Activated T-cell treated with anti-CD3 and anti-CD28 coated beads, Interleukin-2, amount 50 U/mL, for 48 hours (primary cell): Measurements from ENCODE around the gene ALDH2.
"Not testable (repeated sequence)": the region's sequence is repeated elsewhere in the genome, so short reads cannot be mapped to it uniquely, and the experiment has no call there.

Experiments used
- DNase-seq, 2 experiments: peaks; one replicate each; pipeline ENCODE4 v3.0.0-alpha.2; 2020

Gene ALDH2

GRCh38 chr12:111792155-111792855 lies 25.6 kb downstream of the ALDH2 start:
- no peak for DNase-seq

DNA sequence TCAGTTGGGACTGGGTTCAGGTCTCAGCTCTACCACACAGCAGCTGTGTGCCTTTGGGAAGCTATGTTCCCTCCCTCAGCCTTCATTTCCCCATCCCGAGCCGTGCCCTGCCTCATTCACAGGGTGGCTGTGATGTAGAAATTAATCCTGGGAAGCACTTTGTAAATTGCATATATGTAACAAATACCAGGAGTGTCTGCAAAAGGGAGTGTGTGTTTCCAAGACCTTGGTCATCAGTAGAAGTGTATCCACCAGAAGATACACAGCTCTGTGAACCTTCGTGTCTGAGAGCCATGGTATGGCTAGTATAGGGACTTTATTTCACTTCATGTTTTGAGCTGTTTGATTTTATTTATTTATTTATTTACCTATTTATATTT lies 26.1 kb downstream of the ALDH2 start:
- no peak for DNase-seq

DNA sequence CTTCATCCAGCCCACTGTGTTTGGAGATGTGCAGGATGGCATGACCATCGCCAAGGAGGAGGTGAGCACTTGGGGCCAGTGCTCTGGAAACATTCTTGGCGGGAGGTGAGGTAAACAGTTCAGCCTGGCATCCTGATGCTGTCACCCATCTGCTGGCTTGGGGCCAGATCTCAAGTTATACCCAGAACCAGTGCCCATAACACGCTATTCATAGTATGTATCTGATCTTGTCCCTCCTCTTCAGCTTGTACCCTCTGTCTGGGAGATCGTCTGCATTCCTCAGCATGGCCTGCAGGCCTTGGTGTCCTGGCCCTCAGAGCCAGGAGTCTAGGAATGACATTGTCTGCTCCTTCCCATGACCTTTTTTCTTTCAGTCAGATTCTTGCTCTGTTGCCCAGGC lies 31.4 kb downstream of the ALDH2 start:
- no peak for DNase-seq

DNA sequence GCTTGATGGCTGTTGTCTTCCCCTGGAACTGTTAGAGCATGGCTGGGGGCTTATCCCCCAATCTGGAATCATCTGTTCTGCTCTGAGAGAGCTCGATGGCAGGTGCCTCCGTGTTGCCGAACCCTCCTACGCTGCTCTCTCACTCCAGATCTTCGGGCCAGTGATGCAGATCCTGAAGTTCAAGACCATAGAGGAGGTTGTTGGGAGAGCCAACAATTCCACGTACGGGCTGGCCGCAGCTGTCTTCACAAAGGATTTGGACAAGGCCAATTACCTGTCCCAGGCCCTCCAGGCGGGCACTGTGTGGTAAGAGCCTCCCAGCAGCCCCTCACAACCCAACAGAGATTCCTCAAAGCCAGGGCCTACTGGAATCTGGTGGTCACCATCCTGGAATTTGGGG lies 33.0 kb downstream of the ALDH2 start:
- no peak for DNase-seq

DNA sequence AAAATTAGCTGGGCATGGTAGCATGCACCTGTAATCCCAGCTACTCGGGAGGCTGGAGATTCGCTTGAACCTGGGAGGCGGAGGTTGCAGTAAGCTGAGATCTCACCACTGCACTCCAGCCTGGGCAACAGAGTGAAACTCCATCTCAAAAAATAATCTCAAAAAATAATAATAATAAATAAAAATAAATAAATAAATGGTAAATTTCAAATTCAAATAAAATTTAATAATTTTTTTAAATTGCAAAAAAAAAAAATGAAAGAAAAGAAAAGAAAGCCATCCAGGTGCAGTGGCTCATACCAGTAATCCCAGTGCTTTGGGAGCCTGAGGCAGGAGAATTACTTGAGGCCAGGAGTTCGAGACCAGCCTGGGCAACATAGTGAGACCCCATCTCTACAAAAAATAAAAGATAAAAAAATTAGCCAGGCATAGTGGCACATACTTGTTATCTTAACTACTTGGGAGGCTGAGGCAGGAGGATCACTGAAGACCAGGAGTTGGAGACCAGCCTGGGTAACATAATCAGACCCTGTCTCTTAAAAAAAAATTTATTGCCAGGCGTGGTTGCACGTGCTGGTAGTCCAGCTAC lies 36.4 kb downstream of the ALDH2 start:
- DNase-seq: no peak

DNA sequence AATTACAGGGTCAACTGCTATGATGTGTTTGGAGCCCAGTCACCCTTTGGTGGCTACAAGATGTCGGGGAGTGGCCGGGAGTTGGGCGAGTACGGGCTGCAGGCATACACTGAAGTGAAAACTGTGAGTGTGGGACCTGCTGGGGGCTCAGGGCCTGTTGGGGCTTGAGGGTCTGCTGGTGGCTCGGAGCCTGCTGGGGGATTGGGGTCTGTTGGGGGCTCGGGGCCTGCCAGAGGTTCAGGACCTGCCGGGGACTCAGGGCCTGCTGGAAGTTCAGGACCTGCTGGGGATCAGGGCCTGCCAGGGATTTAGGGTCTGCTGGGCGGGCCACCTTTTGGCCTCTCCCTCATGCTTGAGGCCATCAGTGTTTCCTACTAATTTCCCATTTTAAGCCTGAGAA lies 37.1 kb downstream of the ALDH2 start:
- DNase-seq: no peak

DNA sequence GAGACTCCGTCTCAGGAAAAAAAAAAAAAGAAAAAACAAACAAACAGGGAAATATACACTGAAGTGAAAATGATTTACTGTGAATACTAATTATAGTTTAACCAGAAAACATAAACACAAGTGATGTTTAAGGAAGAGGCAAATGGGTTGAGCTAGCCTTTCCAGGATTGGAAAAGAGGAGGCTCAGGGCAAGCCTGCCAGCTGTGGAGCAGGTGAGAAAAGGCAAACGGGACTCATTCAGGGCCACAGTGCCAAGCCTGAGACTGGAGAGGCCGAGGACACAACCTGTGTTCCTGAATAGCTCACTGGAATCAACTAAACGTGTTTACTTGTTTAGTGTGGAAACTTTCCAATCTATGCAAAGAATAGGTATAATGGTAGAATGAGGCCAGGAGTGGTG lies 39.6 kb downstream of the ALDH2 start:
- DNase-seq: no peak

GRCh38 chr12:111807232-111807631 lies 40.5 kb downstream of the ALDH2 start:
- no peak for DNase-seq

DNA sequence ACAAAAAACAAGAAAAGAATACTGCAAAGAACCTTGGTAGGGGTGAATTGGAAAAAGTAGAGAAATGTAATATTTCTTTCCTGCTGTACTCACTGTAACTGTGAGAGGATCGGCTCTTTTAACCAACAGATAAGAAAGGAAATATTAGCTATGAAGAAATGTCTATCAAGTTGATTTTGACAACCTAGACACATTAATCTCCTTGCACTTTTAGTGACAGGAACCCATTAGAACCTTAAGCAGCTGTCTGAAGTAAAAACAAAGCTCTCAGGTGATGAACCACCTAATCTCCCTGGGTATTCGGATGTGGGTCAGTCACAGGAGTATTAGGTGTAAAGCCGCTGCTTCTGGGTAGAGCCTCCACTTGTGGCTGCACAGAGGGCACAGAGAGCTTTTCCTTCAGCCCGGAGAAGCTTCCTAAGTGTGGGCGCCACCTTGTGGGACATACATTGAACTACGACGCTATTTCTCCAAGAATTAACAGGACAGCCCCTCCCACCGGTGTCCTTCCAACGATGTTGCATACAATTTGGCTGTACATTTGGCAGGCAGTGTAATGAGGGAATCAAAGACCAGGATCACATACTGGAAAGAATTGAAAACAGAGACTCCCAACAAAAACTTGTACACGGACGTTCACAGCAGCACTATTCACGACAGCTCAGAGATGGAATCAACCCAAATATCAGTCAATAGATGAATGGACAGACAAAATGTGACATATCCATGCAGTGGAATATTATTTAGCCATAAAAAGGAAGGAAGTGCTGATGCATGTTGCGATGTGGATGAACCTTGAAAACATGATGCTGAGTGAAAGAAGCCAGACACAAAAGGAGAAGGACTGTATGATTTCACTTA lies 46.4 kb downstream of the ALDH2 start:
- DNase-seq: peak; percentile 66 to 76

GRCh38 chr12:111816065-111816615 lies 49.4 kb downstream of the ALDH2 start:
- no peak for DNase-seq

- DNase-seq: not testable (repeated sequence)
Observed at GRCh38 chr12:111816898-111817297, 50.2 kb downstream of the ALDH2 start.

GRCh38 chr12:111818340-111818739 lies 51.6 kb downstream of the ALDH2 start:
- no peak for DNase-seq

GRCh38 chr12:111819191-111820158 lies 52.7 kb downstream of the ALDH2 start:
- no peak for DNase-seq

DNA sequence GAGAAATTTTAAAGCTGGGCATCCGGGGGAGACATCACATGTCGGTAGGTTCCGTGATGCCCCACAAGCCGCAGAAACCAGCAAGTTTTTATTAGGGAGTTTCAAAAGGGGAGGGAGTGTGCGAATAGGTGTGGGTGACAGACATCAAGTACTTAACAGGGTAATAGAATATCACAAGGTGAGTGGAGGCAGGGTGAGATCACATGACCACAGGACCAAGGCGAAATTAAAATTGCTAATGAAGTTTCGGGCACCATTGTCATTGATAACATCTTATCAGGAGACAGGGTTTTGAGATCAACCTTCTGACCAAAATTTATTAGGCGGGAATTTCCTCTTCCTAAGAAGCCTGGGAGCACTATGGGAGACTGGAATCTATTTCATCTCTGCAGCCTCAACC lies 54.1 kb downstream of the ALDH2 start:
- DNase-seq: not testable (repeated sequence)

GRCh38 chr12:111822886-111823285 lies 56.2 kb downstream of the ALDH2 start:
- DNase-seq: no peak

GRCh38 chr12:111823891-111824290 lies 57.2 kb downstream of the ALDH2 start:
- no peak for DNase-seq

DNA sequence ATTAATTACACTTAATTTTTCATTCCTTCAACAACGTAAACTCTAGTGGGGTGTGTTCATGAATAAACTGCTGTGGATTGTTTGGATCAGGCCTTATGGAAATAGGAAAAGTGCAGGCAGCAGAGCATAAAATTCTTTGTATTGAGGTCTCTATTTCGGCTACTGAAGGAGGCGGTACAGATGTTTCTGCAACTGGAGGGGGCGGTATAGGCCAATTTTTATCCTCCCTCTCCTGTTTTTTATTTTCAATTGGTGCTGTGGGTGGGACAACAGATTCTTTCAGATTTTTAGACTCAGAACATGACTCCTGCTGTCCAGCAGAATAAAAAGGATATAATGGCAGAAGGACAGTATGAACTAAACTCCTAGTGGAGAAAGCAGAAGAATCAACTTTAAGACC lies 57.6 kb downstream of the ALDH2 start:
- not testable (repeated sequence) for DNase-seq

DNA sequence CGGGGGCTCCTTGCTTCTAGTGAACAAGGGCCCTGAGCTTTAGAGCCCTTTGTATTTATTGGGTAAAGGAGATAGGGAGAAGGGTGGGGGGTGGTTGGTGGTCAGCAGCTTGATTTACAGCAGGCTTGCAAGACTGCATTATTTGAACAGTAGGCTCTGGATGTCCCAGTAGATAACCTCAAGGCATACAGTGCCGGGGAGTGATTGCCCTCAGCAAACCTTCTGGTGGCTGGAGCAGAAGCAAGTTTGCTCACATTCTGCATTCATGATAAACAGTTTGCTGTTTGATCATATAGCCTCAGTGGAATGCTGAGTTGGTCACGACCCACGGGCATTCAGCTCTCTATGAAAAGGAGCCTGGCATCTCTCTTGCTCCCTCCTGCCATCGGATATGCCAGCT lies 58.8 kb downstream of the ALDH2 start:
- no peak for DNase-seq

- DNase-seq: no peak
Observed at GRCh38 chr12:111826316-111826715, 59.6 kb downstream of the ALDH2 start.

DNA sequence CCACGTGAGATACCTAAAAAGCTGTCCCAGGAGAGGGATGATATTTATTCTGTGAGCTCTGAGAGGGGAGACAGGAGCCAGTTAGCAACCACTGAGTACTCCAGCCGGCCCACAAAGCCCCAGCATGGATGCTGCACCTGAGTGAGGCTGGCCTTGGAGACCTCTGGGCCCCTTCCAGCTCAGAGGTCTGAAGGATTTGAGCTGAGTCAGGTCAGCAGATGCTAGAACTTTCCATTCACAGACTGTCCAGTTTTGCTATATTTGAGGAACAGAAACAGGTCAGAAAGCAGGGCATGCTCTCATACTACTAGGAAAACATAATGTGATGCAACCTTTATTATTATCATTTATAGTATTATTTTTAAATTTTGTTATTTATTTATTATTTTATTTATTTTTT lies 60.3 kb downstream of the ALDH2 start:
- no peak for DNase-seq

DNA sequence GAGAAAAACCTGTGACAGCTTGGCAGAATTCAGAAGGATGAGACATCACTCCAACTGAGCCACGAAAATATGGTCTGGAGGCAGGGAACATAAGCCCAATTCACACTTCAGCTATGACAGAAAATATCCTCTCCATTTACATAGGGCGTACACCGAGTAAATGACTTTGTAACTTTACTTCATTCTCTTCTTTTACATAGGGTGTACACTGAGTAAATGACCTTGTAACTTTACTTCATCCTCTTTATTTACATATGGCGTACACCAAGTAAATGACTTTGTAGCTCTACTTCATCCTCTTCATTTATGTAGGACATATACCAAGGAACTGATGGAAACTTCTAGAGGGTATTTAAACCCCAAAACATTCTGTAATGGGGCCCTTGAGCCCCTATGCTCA lies 61.2 kb downstream of the ALDH2 start:
- DNase-seq: no peak

GRCh38 chr12:111828338-111828979 lies 61.7 kb downstream of the ALDH2 start:
- no peak for DNase-seq
